K562 (cell line): ENCODE measurements around the gene MPHOSPH9. TPM values are rescaled to one million over a fixed set of nuclear protein-coding genes. Genes with fewer than 3 reads are reported as not detected.

ENCODE experiments used
- BRD4 ChIP-seq: fragments of 200-600 bp; sonication (generic); IDR thresholded peaks from 2 replicates; pipeline ENCODE4 v1.6.1; 2017; ENCODE audit warnings: inconsistent platforms
- CBX5 ChIP-seq: IDR thresholded peaks from 2 replicates; pipeline ENCODE4 v1.6.1; 2014; ENCODE audit warnings: low read depth, borderline replicate concordance
- CHD1 ChIP-seq: fragments of 200-600 bp; sonication (generic); IDR thresholded peaks from one replicate; pipeline ENCODE4 v1.6.1; 2012; ENCODE audit warnings: mild to moderate bottlenecking, moderate library complexity, low read length, inconsistent platforms
- EHMT2 ChIP-seq: fragments of 450-650 bp; IDR thresholded peaks from 2 replicates; pipeline ENCODE4 v1.6.1; 2018; ENCODE audit warnings: antibody characterized with exemption
- GTF2F1 ChIP-seq: IDR thresholded peaks from 2 replicates; pipeline ENCODE4 v1.6.1; 2011; ENCODE audit warnings: low read depth, low read length, improper control_type of control experiment
- HNRNPH1 ChIP-seq: fragments of 200-400 bp; formaldehyde crosslinking; optimal IDR thresholded peaks from 2 replicates; pipeline ENCODE3; 2017; ENCODE audit warnings: low read depth, mild to moderate bottlenecking, low read length, moderate library complexity
- HNRNPK ChIP-seq: fragments of 200-400 bp; formaldehyde crosslinking; IDR thresholded peaks from one replicate; pipeline ENCODE4 v1.6.1; 2018; ENCODE audit warnings: mild to moderate bottlenecking, low read depth, low read length; ENCODE audit not compliant: poor library complexity, severe bottlenecking
- KAT8 ChIP-seq: fragments of 450-650 bp; IDR thresholded peaks from 2 replicates; pipeline ENCODE4 v1.6.1; 2016; ENCODE audit warnings: low read depth, mild to moderate bottlenecking
- KLF10 ChIP-seq: fragments of 250-450 bp; sonication (Bioruptor Pico); IDR thresholded peaks from 2 replicates; pipeline ENCODE4 v1.6.1; 2021; ENCODE audit warnings: matching md5 sums
- MCM2 ChIP-seq: fragments of 450-650 bp; IDR thresholded peaks from 2 replicates; pipeline ENCODE4 v1.6.1; 2017; ENCODE audit warnings: low read depth, mild to moderate bottlenecking
- NFIX ChIP-seq: fragments of 250-450 bp; sonication (Bioruptor Pico); IDR thresholded peaks from 2 replicates; pipeline ENCODE4 v1.4.0; 2020; ENCODE audit warnings: low read depth, mild to moderate bottlenecking, moderate library complexity
- NR2C2 ChIP-seq, 2 experiments: fragments of 200-800 bp in 1 of 2; sonication (Bioruptor generic) in 1 of 2; sonication (generic) in 1 of 2; formaldehyde crosslinking in 1 of 2; IDR thresholded peaks; 2 replicates each; pipeline versions ENCODE4 v1.6.1 to v1.8.0; 2016 to 2022; ENCODE audit warnings: mild to moderate bottlenecking in 1 of 2, missing compliant biosample characterization in 1 of 2, missing genetic modification characterization in 1 of 2, missing genetic modification reagents in 1 of 2
- OTX1 ChIP-seq: fragments of 450-650 bp; formaldehyde crosslinking; IDR thresholded peaks from 2 replicates; pipeline ENCODE4 v1.4.0; 2022; ENCODE audit warnings: mild to moderate bottlenecking
- RBM15 ChIP-seq: fragments of 200-400 bp; formaldehyde crosslinking; IDR thresholded peaks from 2 replicates; pipeline ENCODE4 v1.6.1; 2018; ENCODE audit warnings: mild to moderate bottlenecking, low read length, moderate library complexity; ENCODE audit not compliant: insufficient read depth
- SIN3A ChIP-seq, 2 experiments: fragments of 150-350 bp in 1 of 2; IDR thresholded peaks; 2 replicates each; pipeline ENCODE4 v1.6.1; 2011 to 2016; ENCODE audit warnings: borderline replicate concordance in 2 of 2, low read depth in 2 of 2, low read length in 2 of 2, mild to moderate bottlenecking in 2 of 2, moderate library complexity in 2 of 2; ENCODE audit not compliant: control insufficient read depth in 1 of 2
- SNRNP70 ChIP-seq: fragments of 200-400 bp; formaldehyde crosslinking; optimal IDR thresholded peaks from 2 replicates; pipeline ENCODE3; 2017; ENCODE audit warnings: low read depth, low read length
- ZNF133 ChIP-seq: fragments of 250-450 bp; sonication (Bioruptor Pico); IDR thresholded peaks from 2 replicates; pipeline ENCODE4 v1.4.0; 2020; ENCODE audit warnings: mild to moderate bottlenecking
- ZNF197 ChIP-seq: fragments of 200-800 bp; sonication (Bioruptor generic); IDR thresholded peaks from 2 replicates; pipeline ENCODE4 v1.6.1; 2016; ENCODE audit warnings: low read depth, missing genetic modification characterization, missing compliant biosample characterization
- ZNF431 ChIP-seq: sonication (generic); formaldehyde crosslinking; IDR thresholded peaks from 2 replicates; pipeline ENCODE4 v1.8.0; 2022; ENCODE audit warnings: mild to moderate bottlenecking, missing genetic modification reagents
- ZNF780A ChIP-seq: fragments of 250-450 bp; sonication (Bioruptor Pico); IDR thresholded peaks from 2 replicates; pipeline ENCODE4 v1.5.0; 2021; ENCODE audit warnings: mild to moderate bottlenecking
- polyA plus RNA-seq, 8 experiments: library from polyadenylated mRNA; depleted of rRNA in 4 of 8; stranded (reverse) in 5 of 8; unstranded in 3 of 8; fragments of >200 nt; fragmentation: Nextera tagmentation in 2 of 8; fragmentation: Illumina TruSeq in 1 of 8; extraction: Ambion mirVana in 2 of 8; extraction: Trizol in 1 of 8; gene quantifications; 2 replicates each; pipeline versions ENCODE4 v1.2.1 to v1.2.3, GENCODE V29; 2011 to 2014; ENCODE audit warnings: inconsistent platforms in 1 of 8, missing spikeins in 1 of 8
- total RNA-seq, 7 experiments: library from RNA; depleted of rRNA in 6 of 7; stranded (reverse); fragments of >200 nt in 6 of 7; fragmentation: Illumina TruSeq in 2 of 7; extraction: Trizol in 2 of 7; gene quantifications; 2 replicates each; pipeline versions ENCODE4 v1.2.1 to v1.2.3, GENCODE V29; 2011 to 2021; ENCODE audit warnings: low replicate concordance in 1 of 7
- TF ChIP-seq, protein P1 (sequence below): sonication (generic); formaldehyde crosslinking; IDR thresholded peaks from 2 replicates; pipeline ENCODE4 v1.8.0; 2022; ENCODE audit warnings: missing genetic modification reagents, mild to moderate bottlenecking, borderline replicate concordance
- TF ChIP-seq, protein P2 (sequence below): conservative IDR thresholded peaks from 2 replicates; pipeline ENCODE4 v1.6.1; 2011; ENCODE audit warnings: low read depth, mild to moderate bottlenecking, low read length; ENCODE audit not compliant: control insufficient read depth
- TF ChIP-seq, protein P3 (sequence below), 2 experiments: fragments of 250-450 bp in 1 of 2; fragments of 450-650 bp in 1 of 2; sonication (Bioruptor Pico) in 1 of 2; IDR thresholded peaks; 2 replicates each; pipeline versions ENCODE4 v1.6.1 to v1.8.0; 2016 to 2021; ENCODE audit warnings: mild to moderate bottlenecking in 2 of 2, moderate library complexity in 2 of 2, missing compliant biosample characterization in 1 of 2, missing genetic modification characterization in 1 of 2
- TF ChIP-seq, protein P4 (sequence below): fragments of 450-650 bp; formaldehyde crosslinking; IDR thresholded peaks from 2 replicates; pipeline ENCODE4 v1.4.0; 2020; ENCODE audit warnings: mild to moderate bottlenecking, moderate library complexity

MPHOSPH9 gene
- total and polyA plus RNA-seq, 9 of the 15 experiments (the other 6 are each of a cell fraction or from before 2014, with no cell fraction given), result 14.2 to 103 (median 54.5) TPM

DNA sequence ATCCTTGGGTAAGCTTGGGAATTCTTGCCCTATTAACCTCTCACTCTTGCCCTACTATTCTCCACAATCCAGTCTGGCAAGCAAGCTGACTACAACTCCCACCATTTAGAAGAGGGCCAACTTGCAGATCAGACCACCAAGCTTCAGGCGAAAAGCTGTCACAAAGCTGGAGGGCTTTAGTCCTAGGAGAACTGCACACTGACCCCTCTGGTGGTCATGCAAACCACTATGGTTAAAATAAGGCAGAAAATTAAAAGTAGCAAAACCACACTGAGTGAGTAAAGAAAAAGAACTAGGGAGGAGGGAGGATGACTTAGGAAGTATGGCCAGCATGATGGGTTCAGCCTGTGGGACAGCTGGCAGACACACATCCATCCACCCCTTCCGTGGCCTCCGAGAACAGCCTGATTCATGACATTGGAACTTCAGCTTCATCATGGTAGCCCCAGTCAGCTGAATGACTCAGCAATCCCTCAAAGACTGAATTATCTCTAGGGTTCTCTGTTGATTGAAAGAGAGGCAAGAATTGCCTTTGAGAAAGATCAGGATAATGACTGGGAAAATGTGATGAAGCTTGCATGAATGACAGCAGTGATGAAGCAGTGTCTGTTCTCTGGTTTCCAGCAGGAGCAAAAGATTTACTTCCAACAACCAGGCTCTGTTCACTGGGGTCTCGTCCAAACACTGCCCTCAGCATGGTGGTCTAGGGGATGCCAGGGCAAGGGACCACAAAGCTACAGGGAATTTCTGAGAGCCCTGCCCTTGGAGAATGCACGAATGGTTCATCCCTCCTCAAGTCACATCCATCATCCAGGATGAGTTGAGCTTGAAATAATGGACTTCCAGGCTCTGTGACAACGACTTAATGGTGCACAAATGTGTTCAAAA lies 106.4 kb downstream of the MPHOSPH9 start (continued):
- TF ChIP-seq, protein P1, sequence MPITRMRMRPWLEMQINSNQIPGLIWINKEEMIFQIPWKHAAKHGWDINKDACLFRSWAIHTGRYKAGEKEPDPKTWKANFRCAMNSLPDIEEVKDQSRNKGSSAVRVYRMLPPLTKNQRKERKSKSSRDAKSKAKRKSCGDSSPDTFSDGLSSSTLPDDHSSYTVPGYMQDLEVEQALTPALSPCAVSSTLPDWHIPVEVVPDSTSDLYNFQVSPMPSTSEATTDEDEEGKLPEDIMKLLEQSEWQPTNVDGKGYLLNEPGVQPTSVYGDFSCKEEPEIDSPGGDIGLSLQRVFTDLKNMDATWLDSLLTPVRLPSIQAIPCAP (CRISPR knock-in tag), result no peak
- TF ChIP-seq BRD4 (no peak), KLF10 (CRISPR knock-in tag) (no peak), ZNF197 (CRISPR knock-in tag) (0 out of 2 replicates have a peak, but pooled peaks have one; percentile 55), EHMT2 (peak; percentile 95), NR2C2 (CRISPR knock-in tag; IDR thresholded peaks at IDR 0.05) (no peak), NR2C2 (tag; IDR thresholded peaks at IDR 0.05) (peak; percentile 43; the same call in 1 of the 2 replicates), ZNF431 (no peak), HNRNPK (no peak), ZNF133 (CRISPR knock-in tag) (no peak), RBM15 (no peak), KAT8 (no peak), MCM2 (no peak), SIN3A (IDR thresholded peaks at IDR 0.05; ENCODE audit: borderline replicate concordance in 2 of 2, control insufficient read depth in 1 of 2, low read depth in 2 of 2, low read length in 2 of 2) (no peak), CBX5 (no peak), OTX1 (no peak), HNRNPH1 (no peak), CHD1 (no peak), GTF2F1 (no peak), ZNF780A (CRISPR knock-in tag) (no peak), SNRNP70 (no peak), NFIX (CRISPR knock-in tag) (no peak)
- TF ChIP-seq, protein P2, sequence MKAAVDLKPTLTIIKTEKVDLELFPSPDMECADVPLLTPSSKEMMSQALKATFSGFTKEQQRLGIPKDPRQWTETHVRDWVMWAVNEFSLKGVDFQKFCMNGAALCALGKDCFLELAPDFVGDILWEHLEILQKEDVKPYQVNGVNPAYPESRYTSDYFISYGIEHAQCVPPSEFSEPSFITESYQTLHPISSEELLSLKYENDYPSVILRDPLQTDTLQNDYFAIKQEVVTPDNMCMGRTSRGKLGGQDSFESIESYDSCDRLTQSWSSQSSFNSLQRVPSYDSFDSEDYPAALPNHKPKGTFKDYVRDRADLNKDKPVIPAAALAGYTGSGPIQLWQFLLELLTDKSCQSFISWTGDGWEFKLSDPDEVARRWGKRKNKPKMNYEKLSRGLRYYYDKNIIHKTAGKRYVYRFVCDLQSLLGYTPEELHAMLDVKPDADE, result no peak
- TF ChIP-seq, protein P3, sequence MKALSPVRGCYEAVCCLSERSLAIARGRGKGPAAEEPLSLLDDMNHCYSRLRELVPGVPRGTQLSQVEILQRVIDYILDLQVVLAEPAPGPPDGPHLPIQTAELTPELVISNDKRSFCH (CRISPR knock-in tag; IDR thresholded peaks at IDR 0.05), result no peak
- TF ChIP-seq, protein P3 (tag; IDR thresholded peaks at IDR 0.05), result no peak
- TF ChIP-seq, protein P4, sequence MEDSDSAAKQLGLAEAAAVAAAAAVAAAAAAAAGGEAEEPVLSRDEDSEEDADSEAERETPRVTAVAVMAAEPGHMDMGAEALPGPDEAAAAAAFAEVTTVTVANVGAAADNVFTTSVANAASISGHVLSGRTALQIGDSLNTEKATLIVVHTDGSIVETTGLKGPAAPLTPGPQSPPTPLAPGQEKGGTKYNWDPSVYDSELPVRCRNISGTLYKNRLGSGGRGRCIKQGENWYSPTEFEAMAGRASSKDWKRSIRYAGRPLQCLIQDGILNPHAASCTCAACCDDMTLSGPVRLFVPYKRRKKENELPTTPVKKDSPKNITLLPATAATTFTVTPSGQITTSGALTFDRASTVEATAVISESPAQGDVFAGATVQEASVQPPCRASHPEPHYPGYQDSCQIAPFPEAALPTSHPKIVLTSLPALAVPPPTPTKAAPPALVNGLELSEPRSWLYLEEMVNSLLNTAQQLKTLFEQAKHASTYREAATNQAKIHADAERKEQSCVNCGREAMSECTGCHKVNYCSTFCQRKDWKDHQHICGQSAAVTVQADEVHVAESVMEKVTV (CRISPR knock-in tag), result no peak
